ENCODE measurements around the gene DOC2A. TPM values are rescaled to one million over a fixed set of nuclear protein-coding genes. Genes with fewer than 3 reads are reported as not detected.

DOC2A gene
- total RNA-seq, 1 experiment from 2014 or later, result 3.2 TPM

DNA sequence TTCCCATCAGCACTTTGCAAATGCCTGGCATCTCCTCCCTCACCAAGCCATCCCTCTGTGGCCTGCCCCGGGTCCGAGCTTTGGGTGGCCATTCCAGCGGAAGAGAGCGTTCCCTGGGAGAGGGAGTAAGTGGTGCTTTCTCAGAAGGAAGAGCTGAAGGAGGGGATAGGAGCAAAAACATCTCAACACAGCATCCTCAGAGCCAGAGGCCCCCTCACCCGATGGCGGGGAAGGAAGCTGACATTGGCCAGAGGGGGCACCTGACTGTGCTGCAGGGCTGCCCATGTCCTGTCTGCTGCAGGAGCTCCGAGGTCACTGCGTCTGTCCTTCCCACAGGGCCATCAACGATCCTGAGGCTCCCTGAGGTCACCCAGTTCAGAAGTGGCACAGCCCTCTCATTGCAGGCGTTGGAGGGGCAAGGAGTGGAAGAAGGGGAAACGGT, 20.7 kb upstream of the DOC2A start:
- H3K27me3 ChIP-seq (ENCODE audit: control insufficient read depth, insufficient read depth, low read length), result no peaks in the 10 kb centered on the region

GRCh38 chr16:30030841-30031413, 20.1 kb upstream of the DOC2A start, which contains the start of gene TLCD3B:
Gene TLCD3B, minus strand, starts transcription at chr16:30031271. Its CDS starts 744 bp downstream, at chr16:30030527.
- ATAC-seq (peak; percentile 44), DNase-seq (ENCODE audit: low read depth, low spot score) (no peak)
- in situ Hi-C loops (cut with HindIII; ENCODE audit: low pct_unique_long_range_greater_than_20kb, low sequenced_read_pairs), result no loop called here
- ChIA-PET POLR2A (no interaction called here), CTCF (interaction anchor here (0.5 to 1.3 kb wide), 7 partner anchors 22 to 473 kb away, joined by 3 to 13 read pairs (median 6); no protein-coding TSS in a partner anchor)
- Histone ChIP-seq H3K4me1 (ENCODE audit: control insufficient read depth, insufficient read depth, low read length) (peaks cover 9% of the 10 kb centered on the region), H3K4me3 (ENCODE audit: low read depth in 2 of 2, low read length in 2 of 2) (peak within 1 kb of the TSS; percentile 25 to 34; a peak in 3 of 4 replicates), H3K27ac (ENCODE audit: low read length) (no peak within 1 kb of the TSS), H3K9me3 (ENCODE audit: control insufficient read depth, insufficient read depth, low read depth, low read length) (no peaks in the 10 kb centered on the region), H3K27me3 (ENCODE audit: control insufficient read depth, insufficient read depth, low read length) (no peaks in the 10 kb centered on the region), H3K36me3 (ENCODE audit: control insufficient read depth, insufficient read depth, low read length) (no peaks in the 10 kb centered on the region)
- intact Hi-C loops (cut with micrococcal nuclease; ENCODE audit: unreplicated experiment), result no loop called here
- TF ChIP-seq TCF7L2 (IDR thresholded peaks at IDR 0.05; ENCODE audit: low read depth, low read length) (no peak), REST (IDR thresholded peaks at IDR 0.05; ENCODE audit: insufficient read depth in 1 of 2, low read depth in 2 of 2, low read length in 1 of 2) (no peak), POLR2AphosphoS5 (IDR thresholded peaks at IDR 0.05; ENCODE audit: low read depth, low read length) (no peak)
- BruUV-seq (replicated peaks), result no TSS peak

More for the DNA sequence above, 20.7 kb upstream of the DOC2A start:
- POLR2A ChIA-PET, result no interaction called here
- intact Hi-C loops (cut with micrococcal nuclease; ENCODE audit: unreplicated experiment), result no loop called here
- Histone ChIP-seq H3K4me3 (ENCODE audit: low read depth in 2 of 2, low read length in 2 of 2) (peak overlapping the region; percentile 25 to 34; a peak in 3 of 4 replicates), H3K36me3 (ENCODE audit: control insufficient read depth, insufficient read depth, low read length) (no peaks in the 10 kb centered on the region), H3K9me3 (ENCODE audit: control insufficient read depth, insufficient read depth, low read depth, low read length) (no peaks in the 10 kb centered on the region), H3K4me1 (ENCODE audit: control insufficient read depth, insufficient read depth, low read length) (peaks cover 9% of the 10 kb centered on the region), H3K27ac (ENCODE audit: low read length) (no peak overlapping the region)
- no TSS peak for BruUV-seq (replicated peaks)
- CTCF ChIA-PET, result interaction anchor here (0.5 to 1.3 kb wide), 8 partner anchors 12 to 474 kb away, joined by 3 to 9 read pairs (median 4); no protein-coding TSS in a partner anchor
- in situ Hi-C loops (cut with HindIII; ENCODE audit: low pct_unique_long_range_greater_than_20kb, low sequenced_read_pairs), result no loop called here
- DNase-seq (ENCODE audit: low read depth, low spot score) (no peak), ATAC-seq (peak; percentile 36; the same call in 1 of the 2 replicates)
- TF ChIP-seq, protein P1, sequence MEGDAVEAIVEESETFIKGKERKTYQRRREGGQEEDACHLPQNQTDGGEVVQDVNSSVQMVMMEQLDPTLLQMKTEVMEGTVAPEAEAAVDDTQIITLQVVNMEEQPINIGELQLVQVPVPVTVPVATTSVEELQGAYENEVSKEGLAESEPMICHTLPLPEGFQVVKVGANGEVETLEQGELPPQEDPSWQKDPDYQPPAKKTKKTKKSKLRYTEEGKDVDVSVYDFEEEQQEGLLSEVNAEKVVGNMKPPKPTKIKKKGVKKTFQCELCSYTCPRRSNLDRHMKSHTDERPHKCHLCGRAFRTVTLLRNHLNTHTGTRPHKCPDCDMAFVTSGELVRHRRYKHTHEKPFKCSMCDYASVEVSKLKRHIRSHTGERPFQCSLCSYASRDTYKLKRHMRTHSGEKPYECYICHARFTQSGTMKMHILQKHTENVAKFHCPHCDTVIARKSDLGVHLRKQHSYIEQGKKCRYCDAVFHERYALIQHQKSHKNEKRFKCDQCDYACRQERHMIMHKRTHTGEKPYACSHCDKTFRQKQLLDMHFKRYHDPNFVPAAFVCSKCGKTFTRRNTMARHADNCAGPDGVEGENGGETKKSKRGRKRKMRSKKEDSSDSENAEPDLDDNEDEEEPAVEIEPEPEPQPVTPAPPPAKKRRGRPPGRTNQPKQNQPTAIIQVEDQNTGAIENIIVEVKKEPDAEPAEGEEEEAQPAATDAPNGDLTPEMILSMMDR (IDR thresholded peaks at IDR 0.05), result no peak

GRCh38 chr16:30030011-30030685, 19.3 kb upstream of the DOC2A start:
- no TSS peak for BruUV-seq (replicated peaks)
- no peak for ATAC-seq
- POLR2A ChIA-PET, result no interaction called here

More at GRCh38 chr16:30030011-30030685, 19.3 kb upstream of the DOC2A start:
- in situ Hi-C loops (cut with HindIII; ENCODE audit: low pct_unique_long_range_greater_than_20kb, low sequenced_read_pairs), result no loop called here
- Histone ChIP-seq H3K4me3 (ENCODE audit: low read depth in 2 of 2, low read length in 2 of 2) (peak overlapping the region in 1 of 2 experiments; percentile 3; a peak in 1 of 4 replicates), H3K27ac (ENCODE audit: low read length) (no peak overlapping the region), H3K27me3 (ENCODE audit: control insufficient read depth, insufficient read depth, low read length) (no peaks in the 10 kb centered on the region), H3K4me1 (ENCODE audit: control insufficient read depth, insufficient read depth, low read length) (peaks cover 9% of the 10 kb centered on the region), H3K9me3 (ENCODE audit: control insufficient read depth, insufficient read depth, low read depth, low read length) (no peaks in the 10 kb centered on the region), H3K36me3 (ENCODE audit: control insufficient read depth, insufficient read depth, low read length) (no peaks in the 10 kb centered on the region)
- no peak for DNase-seq (ENCODE audit: low read depth, low spot score)
- intact Hi-C loops (cut with micrococcal nuclease; ENCODE audit: unreplicated experiment), result no loop called here
- TF ChIP-seq POLR2AphosphoS5 (IDR thresholded peaks at IDR 0.05; ENCODE audit: low read depth, low read length), result no peak
- TF ChIP-seq REST (IDR thresholded peaks at IDR 0.05; ENCODE audit: insufficient read depth in 1 of 2, low read depth in 2 of 2, low read length in 1 of 2), result no peak
- no peak for TF ChIP-seq SIN3A (IDR thresholded peaks at IDR 0.05; ENCODE audit: borderline replicate concordance, insufficient read depth, low read depth, low read length)
- CTCF ChIA-PET, result no interaction called here
